Chondrocyte (in vitro differentiated cells): ENCODE data around the gene PAQR5. TPM values are rescaled to one million over a fixed set of nuclear protein-coding genes. Genes with fewer than 3 reads are reported as not detected.

ENCODE experiments used
- DNase-seq: peaks from one replicate; pipeline ENCODE4 v3.0.0; 2021; ENCODE audit warnings: mixed read lengths, low spot score
- H3K27ac Mint-ChIP-seq: one replicate; pipeline ENCODE4 v1.8.0; 2021; ENCODE audit warnings: mild to moderate bottlenecking, moderate library complexity, mixed read lengths; ENCODE audit not compliant: unreplicated experiment
- H3K27me3 Mint-ChIP-seq: 2 replicates; pipeline ENCODE4 v1.8.0; 2021; ENCODE audit warnings: low read depth, mixed read lengths
- H3K36me3 Mint-ChIP-seq: 2 replicates; pipeline ENCODE4 v1.8.0; 2021; ENCODE audit warnings: low read depth, mixed read lengths
- H3K4me1 Mint-ChIP-seq: 2 replicates; pipeline ENCODE4 v1.8.0; 2021; ENCODE audit warnings: low read depth, mild to moderate bottlenecking, mixed read lengths
- H3K4me3 Mint-ChIP-seq: one replicate; pipeline ENCODE4 v1.8.0; 2021; ENCODE audit warnings: mild to moderate bottlenecking, moderate library complexity, mixed read lengths; ENCODE audit not compliant: unreplicated experiment
- H3K9me3 Mint-ChIP-seq: 2 replicates; pipeline ENCODE4 v1.8.0; 2021; ENCODE audit warnings: low read depth, mixed read lengths
- CTCF ChIP-seq: fragments of 200-600 bp; sonication (generic); IDR thresholded peaks from 2 replicates; pipeline ENCODE4 v1.5.0; 2021; ENCODE audit warnings: antibody characterized with exemption, mild to moderate bottlenecking, moderate library complexity
- total RNA-seq: library from RNA; stranded (reverse); gene quantifications from 3 replicates; pipeline ENCODE4 v1.2.1, GENCODE V29; 2021

The PAQR5 gene
- total RNA-seq, 1 donor from 2014 or later, result 0.20 TPM

GRCh38 chr15:69319384-69320375 is 21.0 kb downstream of the PAQR5 start:
- Mint-ChIP-seq H3K9me3 (no peaks in the 10 kb centered on the region), H3K36me3 (no peaks in the 10 kb centered on the region), H3K4me1 (peaks cover 7% of the 10 kb centered on the region), H3K4me3 (no peak overlapping the region), H3K27me3 (peaks cover 8% of the 10 kb centered on the region), H3K27ac (no peak overlapping the region)
- TF ChIP-seq CTCF, result no peak
- no peak for DNase-seq

- DNase-seq, result no peak
- Mint-ChIP-seq H3K36me3 (no peaks in the 10 kb centered on the region), H3K27me3 (peaks cover 11% of the 10 kb centered on the region), H3K9me3 (no peaks in the 10 kb centered on the region), H3K4me3 (no peak overlapping the region), H3K4me1 (peaks cover 7% of the 10 kb centered on the region), H3K27ac (no peak overlapping the region)
- no peak for TF ChIP-seq CTCF
Measured at GRCh38 chr15:69320977-69321554, 22.4 kb downstream of the PAQR5 start.

- Mint-ChIP-seq H3K27me3 (peaks cover 4% of the 10 kb centered on the region), H3K36me3 (no peaks in the 10 kb centered on the region), H3K9me3 (no peaks in the 10 kb centered on the region)
Measured at GRCh38 chr15:69323893-69324430, 25.2 kb downstream of the PAQR5 start.

GRCh38 chr15:69324565-69324964 is 25.9 kb downstream of the PAQR5 start:
- H3K27me3 Mint-ChIP-seq, result peaks cover 4% of the 10 kb centered on the region
- no peak for TF ChIP-seq CTCF
- no peak overlapping the region for H3K27ac Mint-ChIP-seq
- DNase-seq, result no peak
- no peaks in the 10 kb centered on the region for H3K36me3 Mint-ChIP-seq
- no peak overlapping the region for H3K4me3 Mint-ChIP-seq
- peaks cover 7% of the 10 kb centered on the region for H3K4me1 Mint-ChIP-seq
- no peaks in the 10 kb centered on the region for H3K9me3 Mint-ChIP-seq

More at GRCh38 chr15:69323893-69324430, 25.2 kb downstream of the PAQR5 start:
- DNase-seq, result no peak
- no peak overlapping the region for H3K27ac Mint-ChIP-seq
- H3K4me3 Mint-ChIP-seq, result no peak overlapping the region
- peaks cover 7% of the 10 kb centered on the region for H3K4me1 Mint-ChIP-seq
- no peak for TF ChIP-seq CTCF

GRCh38 chr15:69325456-69325971 is 26.8 kb downstream of the PAQR5 start:
- Mint-ChIP-seq H3K36me3 (no peaks in the 10 kb centered on the region), H3K27me3 (peaks cover 4% of the 10 kb centered on the region), H3K4me1 (peaks cover 7% of the 10 kb centered on the region), H3K27ac (no peak overlapping the region), H3K9me3 (no peaks in the 10 kb centered on the region), H3K4me3 (no peak overlapping the region)
- no peak for TF ChIP-seq CTCF
- no peak for DNase-seq
